GM19467 (cell line): Measurements from ENCODE around the gene ZDHHC1.

Source experiments
- ATAC-seq: cut with Tn5 transposase; IDR thresholded peaks from one replicate; pipeline ENCODE4 v1.9.1; 2021; ENCODE audit warnings: mild to moderate bottlenecking, moderate library complexity; ENCODE audit not compliant: unreplicated experiment

ZDHHC1 gene, protein sequence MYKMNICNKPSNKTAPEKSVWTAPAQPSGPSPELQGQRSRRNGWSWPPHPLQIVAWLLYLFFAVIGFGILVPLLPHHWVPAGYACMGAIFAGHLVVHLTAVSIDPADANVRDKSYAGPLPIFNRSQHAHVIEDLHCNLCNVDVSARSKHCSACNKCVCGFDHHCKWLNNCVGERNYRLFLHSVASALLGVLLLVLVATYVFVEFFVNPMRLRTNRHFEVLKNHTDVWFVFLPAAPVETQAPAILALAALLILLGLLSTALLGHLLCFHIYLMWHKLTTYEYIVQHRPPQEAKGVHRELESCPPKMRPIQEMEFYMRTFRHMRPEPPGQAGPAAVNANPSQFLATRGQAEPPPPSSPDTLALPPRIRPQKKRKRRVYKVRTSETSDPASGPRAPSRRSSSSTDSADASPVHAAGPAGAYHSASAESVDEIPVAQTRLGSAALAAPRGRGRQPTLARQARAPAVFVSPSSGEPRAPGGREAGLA

GRCh38 chr16:67415872-67416793 lies at the start of gene ZDHHC1:
ZDHHC1 (minus strand) TSS chr16:67416477; CDS start chr16:67407775, 8,702 bp downstream.
- no peak for ATAC-seq

DNA sequence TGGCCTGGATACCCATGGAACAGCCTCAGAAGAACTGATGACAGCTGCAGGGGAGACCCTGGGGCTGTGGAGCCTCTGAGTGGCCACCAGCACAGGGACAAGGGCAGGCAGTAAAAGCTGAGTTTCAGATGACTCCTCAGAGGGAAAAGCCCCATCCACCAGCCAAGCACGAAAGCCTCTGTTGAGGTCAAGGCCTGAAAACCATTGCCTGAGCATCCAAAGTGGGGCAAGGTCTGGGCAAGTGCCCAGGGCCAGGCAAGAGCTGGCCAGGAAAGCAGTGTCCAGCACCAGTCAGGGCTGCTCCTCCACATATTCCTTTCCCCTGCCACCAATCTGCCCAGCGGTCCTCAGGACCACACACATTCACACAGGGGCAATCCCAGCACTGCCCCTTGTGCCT lies 48.3 kb upstream of the ZDHHC1 start:
- no peak for ATAC-seq

GRCh38 chr16:67463691-67464090 lies 47.4 kb upstream of the ZDHHC1 start:
- no peak for ATAC-seq

- ATAC-seq: no peak
Observed at GRCh38 chr16:67463059-67463458, 46.8 kb upstream of the ZDHHC1 start.

DNA sequence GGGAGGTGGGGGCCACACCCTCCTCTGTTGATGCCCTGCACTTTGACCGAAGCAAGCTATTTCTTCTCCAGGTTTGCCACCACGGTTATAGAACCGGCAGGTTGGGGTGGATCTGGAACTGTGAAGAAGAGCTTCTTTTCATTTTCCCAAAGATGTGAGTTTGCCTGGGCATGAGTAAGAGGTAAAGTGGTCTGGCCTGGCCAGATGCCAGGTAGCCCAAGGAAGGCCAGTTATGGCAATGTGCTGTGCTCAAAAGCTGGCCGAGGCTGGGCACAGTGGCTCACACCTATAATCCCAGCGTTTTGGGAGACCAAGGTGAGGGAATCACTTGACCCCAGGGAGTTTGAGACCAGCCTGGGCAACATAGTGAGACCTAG lies 46.0 kb upstream of the ZDHHC1 start:
- no peak for ATAC-seq

DNA sequence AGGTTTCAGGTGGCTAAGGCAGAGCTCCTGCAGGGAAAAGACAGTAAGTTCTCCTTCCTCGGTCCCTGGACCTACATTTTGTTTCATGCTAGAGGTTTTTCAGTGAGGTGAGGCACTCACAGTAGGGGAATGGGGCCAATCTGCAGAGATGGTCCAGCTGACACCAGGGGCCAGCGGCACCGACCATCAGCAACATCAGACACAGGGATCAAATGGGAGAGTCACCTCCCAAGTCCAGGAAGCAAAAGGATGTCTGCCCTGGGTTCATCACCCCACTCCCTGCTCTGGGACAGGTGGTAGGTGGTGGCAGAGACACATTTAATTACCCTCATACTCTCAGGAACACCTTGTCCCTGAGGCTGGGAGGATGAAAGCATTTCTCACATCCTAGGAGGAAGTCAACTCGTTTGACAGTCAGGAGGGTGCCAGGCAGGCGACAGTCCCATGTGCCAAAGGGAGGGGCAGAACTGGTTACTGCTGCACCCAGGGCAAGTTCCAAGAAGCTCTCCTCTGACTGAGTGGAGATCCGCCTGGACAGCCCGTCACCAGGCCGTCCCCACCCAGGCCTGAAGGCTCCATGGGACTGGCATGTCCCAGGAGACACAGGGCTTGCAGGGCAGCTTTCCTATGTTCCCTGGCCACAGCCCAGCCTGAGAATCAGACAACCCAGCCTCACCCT lies 45.5 kb upstream of the ZDHHC1 start:
- no peak for ATAC-seq

DNA sequence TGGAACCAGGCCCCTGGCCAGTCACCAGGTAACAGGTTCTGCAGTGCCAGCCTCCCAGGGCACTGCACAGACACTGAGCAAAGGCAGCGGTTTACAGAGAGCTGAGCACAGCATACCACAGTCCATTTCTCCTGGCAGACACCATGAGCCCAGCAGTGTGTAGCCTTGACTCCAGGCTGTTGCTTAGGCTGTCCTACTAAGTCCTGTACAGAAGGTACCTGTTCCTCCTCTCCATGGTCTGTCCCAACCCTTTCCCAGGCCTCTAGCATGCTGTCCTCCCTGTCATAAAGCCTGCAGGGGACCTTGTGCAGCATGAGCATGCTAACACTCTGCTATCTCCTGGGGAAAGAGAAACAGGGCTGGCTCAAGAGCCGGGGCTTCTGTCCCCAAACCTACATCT lies 44.7 kb upstream of the ZDHHC1 start:
- ATAC-seq: no peak

GRCh38 chr16:67460168-67460567 lies 43.9 kb upstream of the ZDHHC1 start:
- no peak for ATAC-seq

- no peak for ATAC-seq
Observed at GRCh38 chr16:67459861-67460150, 43.5 kb upstream of the ZDHHC1 start.

GRCh38 chr16:67459066-67459860 lies 43.0 kb upstream of the ZDHHC1 start:
- no peak for ATAC-seq

DNA sequence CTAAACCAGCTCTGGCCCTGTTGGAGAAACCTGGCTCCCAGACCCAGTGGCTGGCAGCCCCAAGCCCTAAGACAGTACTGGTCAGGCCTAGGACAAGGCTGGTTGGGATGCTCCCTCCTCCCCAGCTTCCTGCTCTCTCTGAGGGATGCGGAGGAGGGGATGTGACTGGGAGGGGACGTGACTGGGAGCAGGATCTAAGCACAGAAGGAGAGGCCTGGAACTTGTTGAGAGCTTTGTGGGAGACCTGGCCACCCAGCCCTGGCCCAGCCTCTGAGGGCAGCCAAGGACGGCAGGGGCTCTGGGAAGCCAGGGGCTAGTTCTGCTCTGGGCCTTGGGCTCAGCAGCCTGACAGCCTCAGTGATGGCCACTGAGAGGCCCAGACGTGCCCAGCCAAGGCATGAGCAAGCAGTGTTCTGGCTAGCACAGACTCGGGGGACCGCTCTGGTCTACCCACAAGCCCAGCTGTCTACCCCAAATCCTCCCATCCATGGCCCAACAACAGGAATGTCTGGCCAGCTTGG lies 41.9 kb upstream of the ZDHHC1 start:
- ATAC-seq: no peak

- ATAC-seq: no peak
Observed at GRCh38 chr16:67457611-67458010, 41.3 kb upstream of the ZDHHC1 start.

- ATAC-seq: no peak
Observed at GRCh38 chr16:67456391-67457081, 40.3 kb upstream of the ZDHHC1 start.

GRCh38 chr16:67454852-67455251 lies 38.6 kb upstream of the ZDHHC1 start:
- no peak for ATAC-seq

DNA sequence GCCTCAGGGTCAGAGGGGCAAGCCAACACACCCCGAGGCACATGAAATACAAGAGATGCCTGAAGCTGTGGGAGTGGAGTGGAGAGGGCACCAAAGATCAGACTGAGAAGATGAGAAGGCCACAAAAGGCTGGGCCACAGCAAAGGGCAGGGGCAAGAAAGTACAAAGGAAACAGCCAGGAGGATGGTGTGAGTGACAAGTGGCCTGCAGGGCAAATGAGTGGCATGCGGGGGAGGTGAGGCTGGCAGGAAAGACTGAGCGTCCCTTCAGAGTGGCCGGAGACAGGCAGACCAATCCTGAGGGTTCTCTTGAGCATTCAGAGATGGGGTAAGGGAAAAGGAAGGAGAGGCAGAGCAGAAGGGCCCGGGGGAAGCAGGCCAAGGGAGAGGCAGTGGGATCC lies 37.8 kb upstream of the ZDHHC1 start:
- ATAC-seq: no peak

- ATAC-seq: no peak
Observed at GRCh38 chr16:67451704-67452435, 35.6 kb upstream of the ZDHHC1 start.

DNA sequence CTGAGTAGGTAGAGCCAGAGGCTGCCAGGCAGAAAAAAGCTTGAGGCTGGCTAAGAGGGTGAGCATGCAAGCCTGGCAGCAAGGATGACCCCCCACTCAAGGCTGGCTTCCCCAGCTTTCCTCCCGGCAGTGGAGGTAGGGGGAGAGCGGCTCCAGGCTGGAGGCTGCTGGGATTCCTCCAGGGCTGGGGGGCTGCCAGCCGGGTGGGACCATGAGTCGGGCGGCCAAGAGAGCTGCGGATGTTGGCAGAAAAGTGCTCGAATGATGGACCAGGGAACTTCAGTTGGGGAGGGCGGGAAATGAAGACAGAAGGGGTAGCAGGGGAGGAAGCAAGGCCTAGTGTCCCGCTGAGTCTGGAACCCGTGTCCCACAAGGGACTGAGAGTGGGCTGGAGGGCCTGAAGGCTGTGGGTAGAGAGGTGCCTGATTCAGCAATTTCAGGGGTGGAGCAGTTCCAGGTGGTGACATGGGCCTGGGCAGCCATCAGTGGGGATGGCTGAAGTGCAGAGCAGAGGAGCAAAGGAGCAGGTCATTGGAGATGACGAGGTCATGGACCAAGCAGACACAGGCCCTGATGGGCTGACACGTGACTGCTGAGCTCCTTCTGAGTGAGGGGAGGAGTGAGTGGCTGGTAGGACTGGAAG lies 34.9 kb upstream of the ZDHHC1 start:
- no peak for ATAC-seq

GRCh38 chr16:67449739-67450138 lies 33.5 kb upstream of the ZDHHC1 start:
- no peak for ATAC-seq

- ATAC-seq: no peak
Observed at GRCh38 chr16:67449336-67449735, 33.1 kb upstream of the ZDHHC1 start.
